Fibroblast of lung (primary cell): Measurements from ENCODE around the gene AMIGO3.

ENCODE experiments used
- CTCF ChIP-seq, 2 donors: IDR thresholded peaks in 1 of 2; conservative IDR thresholded peaks in 1 of 2; 1 replicate in 1 of 2; 2 replicates in 1 of 2; pipeline ENCODE4 v1.5.1; 2011 to 2012; ENCODE audit warnings: low read length in 2 of 2, control low read depth in 1 of 2, inconsistent platforms in 1 of 2, low read depth in 1 of 2, mild to moderate bottlenecking in 1 of 2
- EZH2 ChIP-seq: IDR thresholded peaks from 2 replicates; pipeline ENCODE4 v1.5.1; 2012; ENCODE audit warnings: low read length, control low read depth, mild to moderate bottlenecking; ENCODE audit errors: missing control alignments

- TF ChIP-seq CTCF (conservative IDR thresholded peaks at IDR 0.05 in 1 of 2, IDR thresholded peaks at IDR 0.05 in 1 of 2; ENCODE audit: low read depth in 1 of 2, low read length in 2 of 2) (no peak), EZH2 (no peak)
These were observed 50.1 kb downstream of the AMIGO3 start for GRCh38 chr3:49669352-49669751.
